GM12892 (cell line): Measurements from ENCODE around the gene NSF.
"Not testable (repeated sequence)": the region's sequence is repeated elsewhere in the genome, so short reads cannot be mapped to it uniquely, and the experiment has no call there.

ENCODE experiments used
- POLR2A ChIP-seq: IDR thresholded peaks from 2 replicates; pipeline ENCODE4 v1.6.1; 2011; ENCODE audit warnings: low read depth, low read length, control low read depth
- TAF1 ChIP-seq: IDR thresholded peaks from 2 replicates; pipeline ENCODE4 v1.6.1; 2011; ENCODE audit warnings: low read depth, mild to moderate bottlenecking, control low read depth, low read length, borderline replicate concordance

GRCh38 chr17:46647688-46648278 is 57.3 kb downstream of the NSF start:
- not testable (repeated sequence) for TF ChIP-seq POLR2A, TAF1
